IMR-90 (cell line): ENCODE data around the gene GSG1L. TPM values are rescaled to one million over a fixed set of nuclear protein-coding genes. Genes with fewer than 3 reads are reported as not detected.

ENCODE experiments used
- ATAC-seq: fragments of 200-7000 bp; cut with Tn5 transposase; 2 replicates; pipeline ENCODE4 v1.9.1; 2020; ENCODE audit warnings: low read depth, mild to moderate bottlenecking, moderate library complexity
- BruUV-seq: library from RNA; stranded (reverse); fragments of 400-500 nt; replicated peaks from 2 replicates; lab custom pipeline; 2021; lab: Mats Ljungman, UMichigan
- CTCF ChIA-PET: fragments of 300-600 bp; formaldehyde crosslinking; extraction: SDS; loops from one replicate; lab custom pipeline; 2021; ENCODE audit warnings: antibody characterized with exemption; lab: Yijun Ruan, JAX
- POLR2A ChIA-PET: fragments of 300-600 bp; sonication (Branson Sonifier 250); formaldehyde crosslinking; loops from one replicate; lab custom pipeline; 2022; ENCODE audit warnings: antibody characterized with exemption; ENCODE audit not compliant: unreplicated experiment; lab: Charles Lee
- DNase-seq: peaks from one replicate; pipeline ENCODE4 v3.0.0; 2013
- H2AFZ ChIP-seq: replicated peaks from 2 replicates; pipeline ENCODE3; 2013; ENCODE audit warnings: low read length, mild to moderate bottlenecking; ENCODE audit not compliant: poor library complexity
- H2AK5ac ChIP-seq: 2 replicates; pipeline ENCODE4 v1.6.1; 2013; ENCODE audit warnings: low read depth, low read length, inconsistent platforms
- H2AK9ac ChIP-seq: replicated peaks from 2 replicates; pipeline ENCODE3; 2013; ENCODE audit warnings: mild to moderate bottlenecking, low read depth, low read length, moderate library complexity; ENCODE audit not compliant: poor library complexity
- H2BK120ac ChIP-seq: 2 replicates; pipeline ENCODE4 v1.6.1; 2013; ENCODE audit warnings: low read depth, low read length, inconsistent platforms
- H2BK15ac ChIP-seq: 3 replicates; pipeline ENCODE4 v1.6.1; 2013; ENCODE audit warnings: low read depth, low read length, inconsistent platforms
- H2BK20ac ChIP-seq: 2 replicates; pipeline ENCODE4 v1.6.1; 2013; ENCODE audit warnings: low read depth, mild to moderate bottlenecking, inconsistent platforms, low read length, moderate library complexity
- H2BK5ac ChIP-seq: 2 replicates; pipeline ENCODE4 v1.6.1; 2013; ENCODE audit warnings: mild to moderate bottlenecking, low read depth, low read length, inconsistent platforms; ENCODE audit not compliant: poor library complexity, severe bottlenecking
- H3K14ac ChIP-seq: replicated peaks from 2 replicates; pipeline ENCODE4 v1.6.1; 2013; ENCODE audit warnings: low read depth, low read length, inconsistent platforms
- H3K18ac ChIP-seq: 2 replicates; pipeline ENCODE4 v1.6.1; 2013; ENCODE audit warnings: low read depth, low read length, control low read depth
- H3K23ac ChIP-seq: 2 replicates; pipeline ENCODE4 v1.6.1; 2013; ENCODE audit warnings: low read depth, low read length, inconsistent platforms
- H3K27ac ChIP-seq: 2 replicates; pipeline ENCODE4 v1.5.1; 2013; ENCODE audit warnings: mild to moderate bottlenecking, control low read depth, low read length; ENCODE audit not compliant: insufficient read depth
- H3K27me3 ChIP-seq: 2 replicates; pipeline ENCODE4 v1.6.1; 2013; ENCODE audit warnings: low read length; ENCODE audit not compliant: control insufficient read depth, insufficient read depth
- H3K36me3 ChIP-seq: 2 replicates; pipeline ENCODE4 v1.6.1; 2013; ENCODE audit warnings: low read length, mixed read lengths; ENCODE audit not compliant: control insufficient read depth, insufficient read depth
- H3K4ac ChIP-seq: 2 replicates; pipeline ENCODE4 v1.6.1; 2013; ENCODE audit warnings: low read depth, low read length, inconsistent platforms
- H3K4me1 ChIP-seq: 2 replicates; pipeline ENCODE4 v1.6.1; 2013; ENCODE audit warnings: low read length, mixed read lengths; ENCODE audit not compliant: control insufficient read depth, insufficient read depth
- H3K4me2 ChIP-seq: 2 replicates; pipeline ENCODE4 v1.6.1; 2013; ENCODE audit warnings: low read depth, mild to moderate bottlenecking, control low read depth, low read length, moderate library complexity
- H3K4me3 ChIP-seq: 2 replicates; pipeline ENCODE4 v1.5.1; 2013; ENCODE audit warnings: low read depth, mild to moderate bottlenecking, control low read depth, low read length, moderate library complexity; ENCODE audit not compliant: insufficient read depth
- H3K56ac ChIP-seq: 2 replicates; pipeline ENCODE4 v1.6.1; 2013; ENCODE audit warnings: low read length, inconsistent platforms; ENCODE audit not compliant: insufficient read depth; ENCODE audit errors: extremely low read depth
- H3K79me1 ChIP-seq, 2 experiments: 2 replicates each; pipeline ENCODE4 v1.6.1; 2013; ENCODE audit warnings: low read length in 2 of 2, inconsistent platforms in 1 of 2, low read depth in 1 of 2
- H3K9ac ChIP-seq: 2 replicates; pipeline ENCODE4 v1.6.1; 2013; ENCODE audit warnings: low read depth, low read length, control low read depth
- H3K9me1 ChIP-seq: 2 replicates; pipeline ENCODE4 v1.6.1; 2013; ENCODE audit warnings: low read length, inconsistent platforms; ENCODE audit not compliant: insufficient read depth
- H3K9me3 ChIP-seq: 2 replicates; pipeline ENCODE4 v1.6.1; 2013; ENCODE audit warnings: low read length; ENCODE audit not compliant: control insufficient read depth, insufficient read depth
- H4K20me1 ChIP-seq: 2 replicates; pipeline ENCODE4 v1.6.1; 2013; ENCODE audit warnings: low read length, inconsistent platforms; ENCODE audit not compliant: insufficient read depth
- H4K5ac ChIP-seq: 2 replicates; pipeline ENCODE4 v1.6.1; 2013; ENCODE audit warnings: mild to moderate bottlenecking, low read depth, low read length, control low read depth
- H4K8ac ChIP-seq, 2 experiments: 2 replicates each; pipeline ENCODE4 v1.6.1; 2013; ENCODE audit warnings: low read depth in 2 of 2, low read length in 2 of 2, control low read depth in 1 of 2, inconsistent platforms in 1 of 2
- H4K91ac ChIP-seq: 2 replicates; pipeline ENCODE4 v1.6.1; 2013; ENCODE audit warnings: low read depth, low read length, inconsistent platforms; ENCODE audit not compliant: insufficient read depth
- CTCF ChIP-seq: conservative IDR thresholded peaks from 2 replicates; pipeline ENCODE4 v1.5.1; 2012; ENCODE audit warnings: mild to moderate bottlenecking, low read depth, low read length, improper control_type of control experiment
- ELK1 ChIP-seq: fragments of 150-350 bp; IDR thresholded peaks from 2 replicates; pipeline ENCODE4 v1.6.1; 2016; ENCODE audit warnings: low read depth, mild to moderate bottlenecking, low read length, moderate library complexity, borderline replicate concordance
- MXI1 ChIP-seq: IDR thresholded peaks from 2 replicates; pipeline ENCODE4 v1.6.1; 2012; ENCODE audit warnings: low read depth, mild to moderate bottlenecking, low read length, moderate library complexity, borderline replicate concordance
- RAD21 ChIP-seq: IDR thresholded peaks from 2 replicates; pipeline ENCODE4 v1.6.1; 2012; ENCODE audit warnings: low read length, improper control_type of control experiment
- WGBS, 2 experiments: methylation state at CpG; one replicate each; pipeline versions ENCODE4 v1.1.5 to v1.1.7; 2013; ENCODE audit warnings: missing lambda C conversion rate in 2 of 2; ENCODE audit not compliant: insufficient read length in 1 of 2; ENCODE audit errors: extremely low coverage in 2 of 2; 5-methylcytosine and 5-hydroxymethylcytosine counted together
- dilution Hi-C: fragments of 300-500 bp; cut with HindIII; formaldehyde crosslinking; loops from one replicate; pipeline ENCODE4 v1.14.3; 2018; ENCODE audit warnings: low sequenced_read_pairs; ENCODE audit not compliant: unreplicated experiment
- in situ Hi-C: fragments of 300-500 bp; cut with MboI; formaldehyde crosslinking; loops from 3 replicates; pipeline ENCODE4 v1.14.3; 2019; ENCODE audit warnings: low sequenced_read_pairs, inconsistent platforms, mixed read lengths
- intact Hi-C: fragments of 100-400 bp; cut with micrococcal nuclease; formaldehyde crosslinking; loops from 2 replicates; pipeline ENCODE4 v1.10.0; 2022
- polyA plus RNA-seq, 3 experiments: library from polyadenylated mRNA; depleted of rRNA; stranded (reverse); fragments of >200 nt; gene quantifications; 2 replicates each; pipeline ENCODE4 v1.2.3, GENCODE V29; 2012; ENCODE audit warnings: low replicate concordance in 1 of 3
- total RNA-seq: library from RNA; depleted of rRNA; stranded (reverse); fragments of >200 nt; gene quantifications from 2 replicates; pipeline ENCODE4 v1.2.3, GENCODE V29; 2012

GSG1L gene
- total and polyA plus RNA-seq, 2 of the 4 experiments (the other 2 are of a cell fraction), result not detected

DNA sequence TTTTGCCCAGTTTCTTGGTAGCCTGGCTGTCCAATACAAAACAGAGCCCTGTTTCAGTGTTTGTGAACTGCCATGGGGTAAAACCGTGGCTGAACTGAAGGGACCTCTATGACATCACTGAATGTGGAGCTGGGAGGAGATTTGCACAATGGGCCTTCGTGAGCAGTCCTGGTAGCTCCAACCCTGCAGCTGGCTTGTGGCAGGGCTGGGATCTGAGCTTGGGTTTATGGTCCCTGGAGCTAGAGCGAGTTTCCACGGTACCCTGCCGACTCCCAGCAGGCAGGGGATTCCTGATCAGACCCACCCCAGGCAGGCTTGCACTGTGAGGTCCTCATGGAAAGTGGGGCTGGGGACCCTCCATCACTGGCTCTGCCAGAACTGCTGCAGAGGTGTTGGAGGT, 247.0 kb downstream of the GSG1L start:
- ChIA-PET CTCF (no interaction called here), POLR2A (no interaction called here)
- no peak overlapping the region for H3K9ac ChIP-seq
- H3K27me3 ChIP-seq, result peaks cover 34% of the 10 kb centered on the region
- H3K14ac ChIP-seq, result no peak overlapping the region
- WGBS, 2 experiments, result 8% methylated on average over 2 of the region's 5 CpGs; no CpG with 5 or more reads in 1 of the 2 experiments
- no peak overlapping the region for H3K56ac ChIP-seq
- no peak overlapping the region for H2BK120ac ChIP-seq
- H3K4me3 ChIP-seq, result no peak overlapping the region
- H2AFZ ChIP-seq, result no peak overlapping the region
- no peak for ATAC-seq
- in situ Hi-C loops (no loop called here), dilution Hi-C loops (no loop called here), intact Hi-C loops (no loop called here)
- no peak overlapping the region for H2AK9ac ChIP-seq
- no peaks in the 10 kb centered on the region for H3K36me3 ChIP-seq
- no peak overlapping the region for H4K8ac ChIP-seq
- H3K27ac ChIP-seq, result no peak overlapping the region
- no peak overlapping the region for H2BK5ac ChIP-seq
- H3K23ac ChIP-seq, result no peak overlapping the region
- no peak overlapping the region for H4K91ac ChIP-seq
- TF ChIP-seq MXI1, result no peak
- TF ChIP-seq RAD21, result no peak
- TF ChIP-seq CTCF, result no peak
- no peak for TF ChIP-seq ELK1
- no peaks in the 10 kb centered on the region for H3K4me1 ChIP-seq
- no peak overlapping the region for H2BK20ac ChIP-seq
- H2BK15ac ChIP-seq, result no peak overlapping the region
- no peak for DNase-seq
- no peak overlapping the region for H4K5ac ChIP-seq
- no peaks in the 10 kb centered on the region for H4K20me1 ChIP-seq
- no peak overlapping the region for H3K4ac ChIP-seq
- H3K9me1 ChIP-seq, result no peaks in the 10 kb centered on the region
- no TSS peak for BruUV-seq
- no peaks in the 10 kb centered on the region for H3K79me1 ChIP-seq
- H3K9me3 ChIP-seq, result no peaks in the 10 kb centered on the region
- no peak overlapping the region for H2AK5ac ChIP-seq
- H3K18ac ChIP-seq, result no peak overlapping the region
- no peak overlapping the region for H3K4me2 ChIP-seq
